ENCODE measurements around the gene CNKSR3. TPM values are rescaled to one million over a fixed set of nuclear protein-coding genes. Genes with fewer than 3 reads are reported as not detected.

Gene CNKSR3
- total and polyA plus RNA-seq, 2 experiments from 2014 or later = 1.9 to 5.7 TPM

DNA sequence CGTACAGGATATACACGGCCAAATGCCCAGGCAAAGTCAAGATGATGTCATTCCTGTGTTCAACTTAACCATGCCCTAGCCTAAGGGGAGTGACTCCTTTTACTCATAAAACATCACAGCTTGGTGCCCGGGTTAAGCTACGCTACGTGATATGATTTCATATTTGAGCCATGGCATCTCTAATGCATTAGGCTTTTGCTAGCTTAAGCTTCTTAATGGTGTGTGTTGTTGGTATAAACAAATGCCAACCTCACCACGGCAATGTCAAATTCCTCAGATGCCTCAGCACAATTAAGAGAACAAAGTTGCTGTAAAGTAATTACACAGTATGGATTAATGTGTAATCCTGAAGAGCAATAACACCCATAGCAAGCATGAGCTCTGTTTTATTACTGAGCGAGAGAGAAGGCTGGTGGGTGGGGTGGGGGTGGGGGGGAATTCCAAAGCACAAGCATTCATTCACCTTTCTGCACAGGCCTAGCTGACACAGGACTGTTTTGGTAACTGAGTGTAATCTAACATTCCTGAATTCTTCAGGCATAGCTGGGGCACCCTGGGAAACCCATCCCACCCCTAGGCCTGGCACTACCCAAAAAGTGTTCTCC is 44.7 kb upstream of the CNKSR3 start:
- no peak overlapping the region for H3K27ac ChIP-seq (ENCODE audit: low read depth)

More for the DNA sequence above, 44.7 kb upstream of the CNKSR3 start:
- Mint-ChIP-seq H3K4me3 (no peak overlapping the region), H3K4me1 (no peaks in the 10 kb centered on the region), H3K27ac (no peak overlapping the region), H3K36me3 (ENCODE audit: low read depth) (no peaks in the 10 kb centered on the region), H3K9me3 (no peaks in the 10 kb centered on the region), H3K27me3 (ENCODE audit: insufficient read depth, low read depth, poor library complexity) (peaks cover 1% of the 10 kb centered on the region)
- Histone ChIP-seq H3K4me2 (no peak overlapping the region), H3K4me1 (ENCODE audit: insufficient read depth) (no peaks in the 10 kb centered on the region), H3K9me2 (ENCODE audit: insufficient read depth) (no peaks in the 10 kb centered on the region), H3K27me3 (ENCODE audit: insufficient read depth) (no peaks in the 10 kb centered on the region), H3K79me2 (replicated peaks; ENCODE audit: insufficient read depth) (no peaks in the 10 kb centered on the region), H4K20me1 (replicated peaks; ENCODE audit: insufficient read depth) (no peaks in the 10 kb centered on the region), H3K4me3 (no peak overlapping the region), H3F3A (replicated peaks; ENCODE audit: low read depth) (no peaks in the 10 kb centered on the region), H2AFZ (no peak overlapping the region; the same call in 1 of the 2 replicates), H3K36me3 (ENCODE audit: insufficient read depth) (no peaks in the 10 kb centered on the region)
- no peak for DNase-seq (ENCODE audit: low spot score)
- ATAC-seq = no peak
- TF ChIP-seq JUNB (IDR thresholded peaks at IDR 0.05; ENCODE audit: unreplicated experiment) (no peak), CREB1 (CRISPR knock-in tag; IDR thresholded peaks at IDR 0.05; ENCODE audit: low read depth) (no peak), ZNF331 (CRISPR knock-in tag; IDR thresholded peaks at IDR 0.05; ENCODE audit: low read depth) (no peak), STAT1 (IDR thresholded peaks at IDR 0.05; ENCODE audit: unreplicated experiment) (no peak), ZNF114 (CRISPR knock-in tag; IDR thresholded peaks at IDR 0.05) (no peak), CTCF (conservative IDR thresholded peaks at IDR 0.05; ENCODE audit: low read depth in 2 of 2) (no peak), NANOG (IDR thresholded peaks at IDR 0.05; ENCODE audit: borderline replicate concordance) (no peak), EZH2phosphoT487 (IDR thresholded peaks at IDR 0.05; ENCODE audit: unreplicated experiment) (no peak)
- TF ChIP-seq, protein P1, sequence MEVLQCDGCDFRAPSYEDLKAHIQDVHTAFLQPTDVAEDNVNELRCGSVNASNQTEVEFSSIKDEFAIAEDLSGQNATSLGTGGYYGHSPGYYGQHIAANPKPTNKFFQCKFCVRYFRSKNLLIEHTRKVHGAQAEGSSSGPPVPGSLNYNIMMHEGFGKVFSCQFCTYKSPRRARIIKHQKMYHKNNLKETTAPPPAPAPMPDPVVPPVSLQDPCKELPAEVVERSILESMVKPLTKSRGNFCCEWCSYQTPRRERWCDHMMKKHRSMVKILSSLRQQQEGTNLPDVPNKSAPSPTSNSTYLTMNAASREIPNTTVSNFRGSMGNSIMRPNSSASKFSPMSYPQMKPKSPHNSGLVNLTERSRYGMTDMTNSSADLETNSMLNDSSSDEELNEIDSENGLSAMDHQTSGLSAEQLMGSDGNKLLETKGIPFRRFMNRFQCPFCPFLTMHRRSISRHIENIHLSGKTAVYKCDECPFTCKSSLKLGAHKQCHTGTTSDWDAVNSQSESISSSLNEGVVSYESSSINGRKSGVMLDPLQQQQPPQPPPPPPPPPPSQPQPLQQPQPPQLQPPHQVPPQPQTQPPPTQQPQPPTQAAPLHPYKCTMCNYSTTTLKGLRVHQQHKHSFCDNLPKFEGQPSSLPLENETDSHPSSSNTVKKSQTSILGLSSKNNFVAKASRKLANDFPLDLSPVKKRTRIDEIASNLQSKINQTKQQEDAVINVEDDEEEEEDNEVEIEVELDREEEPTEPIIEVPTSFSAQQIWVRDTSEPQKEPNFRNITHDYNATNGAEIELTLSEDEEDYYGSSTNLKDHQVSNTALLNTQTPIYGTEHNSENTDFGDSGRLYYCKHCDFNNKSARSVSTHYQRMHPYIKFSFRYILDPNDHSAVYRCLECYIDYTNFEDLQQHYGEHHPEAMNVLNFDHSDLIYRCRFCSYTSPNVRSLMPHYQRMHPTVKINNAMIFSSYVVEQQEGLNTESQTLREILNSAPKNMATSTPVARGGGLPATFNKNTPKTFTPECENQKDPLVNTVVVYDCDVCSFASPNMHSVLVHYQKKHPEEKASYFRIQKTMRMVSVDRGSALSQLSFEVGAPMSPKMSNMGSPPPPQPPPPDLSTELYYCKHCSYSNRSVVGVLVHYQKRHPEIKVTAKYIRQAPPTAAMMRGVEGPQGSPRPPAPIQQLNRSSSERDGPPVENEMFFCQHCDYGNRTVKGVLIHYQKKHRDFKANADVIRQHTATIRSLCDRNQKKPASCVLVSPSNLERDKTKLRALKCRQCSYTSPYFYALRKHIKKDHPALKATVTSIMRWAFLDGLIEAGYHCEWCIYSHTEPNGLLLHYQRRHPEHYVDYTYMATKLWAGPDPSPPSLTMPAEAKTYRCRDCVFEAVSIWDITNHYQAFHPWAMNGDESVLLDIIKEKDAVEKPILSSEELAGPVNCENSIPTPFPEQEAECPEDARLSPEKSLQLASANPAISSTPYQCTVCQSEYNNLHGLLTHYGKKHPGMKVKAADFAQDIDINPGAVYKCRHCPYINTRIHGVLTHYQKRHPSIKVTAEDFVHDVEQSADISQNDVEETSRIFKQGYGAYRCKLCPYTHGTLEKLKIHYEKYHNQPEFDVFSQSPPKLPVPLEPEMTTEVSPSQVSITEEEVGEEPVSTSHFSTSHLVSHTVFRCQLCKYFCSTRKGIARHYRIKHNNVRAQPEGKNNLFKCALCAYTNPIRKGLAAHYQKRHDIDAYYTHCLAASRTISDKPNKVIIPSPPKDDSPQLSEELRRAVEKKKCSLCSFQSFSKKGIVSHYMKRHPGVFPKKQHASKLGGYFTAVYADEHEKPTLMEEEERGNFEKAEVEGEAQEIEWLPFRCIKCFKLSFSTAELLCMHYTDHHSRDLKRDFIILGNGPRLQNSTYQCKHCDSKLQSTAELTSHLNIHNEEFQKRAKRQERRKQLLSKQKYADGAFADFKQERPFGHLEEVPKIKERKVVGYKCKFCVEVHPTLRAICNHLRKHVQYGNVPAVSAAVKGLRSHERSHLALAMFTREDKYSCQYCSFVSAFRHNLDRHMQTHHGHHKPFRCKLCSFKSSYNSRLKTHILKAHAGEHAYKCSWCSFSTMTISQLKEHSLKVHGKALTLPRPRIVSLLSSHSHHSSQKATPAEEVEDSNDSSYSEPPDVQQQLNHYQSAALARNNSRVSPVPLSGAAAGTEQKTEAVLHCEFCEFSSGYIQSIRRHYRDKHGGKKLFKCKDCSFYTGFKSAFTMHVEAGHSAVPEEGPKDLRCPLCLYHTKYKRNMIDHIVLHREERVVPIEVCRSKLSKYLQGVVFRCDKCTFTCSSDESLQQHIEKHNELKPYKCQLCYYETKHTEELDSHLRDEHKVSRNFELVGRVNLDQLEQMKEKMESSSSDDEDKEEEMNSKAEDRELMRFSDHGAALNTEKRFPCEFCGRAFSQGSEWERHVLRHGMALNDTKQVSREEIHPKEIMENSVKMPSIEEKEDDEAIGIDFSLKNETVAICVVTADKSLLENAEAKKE (CRISPR knock-in tag; IDR thresholded peaks at IDR 0.05) = no peak
- TF ChIP-seq, protein P2, sequence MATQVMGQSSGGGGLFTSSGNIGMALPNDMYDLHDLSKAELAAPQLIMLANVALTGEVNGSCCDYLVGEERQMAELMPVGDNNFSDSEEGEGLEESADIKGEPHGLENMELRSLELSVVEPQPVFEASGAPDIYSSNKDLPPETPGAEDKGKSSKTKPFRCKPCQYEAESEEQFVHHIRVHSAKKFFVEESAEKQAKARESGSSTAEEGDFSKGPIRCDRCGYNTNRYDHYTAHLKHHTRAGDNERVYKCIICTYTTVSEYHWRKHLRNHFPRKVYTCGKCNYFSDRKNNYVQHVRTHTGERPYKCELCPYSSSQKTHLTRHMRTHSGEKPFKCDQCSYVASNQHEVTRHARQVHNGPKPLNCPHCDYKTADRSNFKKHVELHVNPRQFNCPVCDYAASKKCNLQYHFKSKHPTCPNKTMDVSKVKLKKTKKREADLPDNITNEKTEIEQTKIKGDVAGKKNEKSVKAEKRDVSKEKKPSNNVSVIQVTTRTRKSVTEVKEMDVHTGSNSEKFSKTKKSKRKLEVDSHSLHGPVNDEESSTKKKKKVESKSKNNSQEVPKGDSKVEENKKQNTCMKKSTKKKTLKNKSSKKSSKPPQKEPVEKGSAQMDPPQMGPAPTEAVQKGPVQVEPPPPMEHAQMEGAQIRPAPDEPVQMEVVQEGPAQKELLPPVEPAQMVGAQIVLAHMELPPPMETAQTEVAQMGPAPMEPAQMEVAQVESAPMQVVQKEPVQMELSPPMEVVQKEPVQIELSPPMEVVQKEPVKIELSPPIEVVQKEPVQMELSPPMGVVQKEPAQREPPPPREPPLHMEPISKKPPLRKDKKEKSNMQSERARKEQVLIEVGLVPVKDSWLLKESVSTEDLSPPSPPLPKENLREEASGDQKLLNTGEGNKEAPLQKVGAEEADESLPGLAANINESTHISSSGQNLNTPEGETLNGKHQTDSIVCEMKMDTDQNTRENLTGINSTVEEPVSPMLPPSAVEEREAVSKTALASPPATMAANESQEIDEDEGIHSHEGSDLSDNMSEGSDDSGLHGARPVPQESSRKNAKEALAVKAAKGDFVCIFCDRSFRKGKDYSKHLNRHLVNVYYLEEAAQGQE (IDR thresholded peaks at IDR 0.05; ENCODE audit: unreplicated experiment) = no peak

Measured in GM23338 (cell line).